ENCODE measurements around the gene ADAMTS4.

DNA sequence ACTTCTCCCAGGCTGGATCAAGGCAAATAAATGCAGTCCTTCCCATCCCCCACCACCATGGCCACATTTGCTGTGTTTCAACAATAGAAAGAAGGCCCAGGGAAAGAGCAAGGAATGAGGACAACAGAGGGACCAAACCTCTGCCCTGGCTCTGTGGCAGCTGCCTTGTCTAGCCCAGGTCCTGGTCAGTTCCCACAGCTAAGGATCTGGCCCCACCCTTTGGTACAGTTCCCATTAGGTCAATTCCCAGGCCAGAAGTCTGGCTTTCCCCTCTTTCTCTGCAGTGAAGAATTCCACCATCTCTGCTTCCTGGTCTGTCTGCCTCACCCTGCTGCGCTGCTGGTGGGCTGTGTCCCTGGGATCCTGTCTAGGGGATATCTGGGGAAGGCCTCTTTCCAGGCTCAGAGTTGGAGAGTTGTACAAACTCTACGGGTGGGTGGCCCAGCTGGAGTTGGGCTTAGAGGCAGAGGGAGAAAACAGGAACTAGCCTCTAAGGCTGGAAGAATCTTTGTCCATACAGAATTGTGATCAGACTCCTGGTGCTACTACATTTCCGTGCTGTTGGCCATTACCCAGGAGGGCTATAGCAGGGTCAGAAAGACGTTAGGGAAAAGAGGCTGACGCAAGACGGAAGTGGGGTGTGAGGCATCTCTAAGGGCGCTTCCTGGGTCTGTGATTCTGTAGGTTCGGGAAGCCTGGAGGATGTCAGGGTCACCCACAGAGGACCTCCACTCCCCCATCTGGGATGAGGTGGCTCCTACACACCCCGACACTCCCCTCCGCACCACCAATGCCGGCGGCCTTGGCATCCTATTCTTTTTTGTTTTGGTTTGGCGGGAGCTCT lies 2.4 kb upstream of the ADAMTS4 start:
- TF ChIP-seq ZSCAN18 (CRISPR knock-in tag; IDR thresholded peaks at IDR 0.05) (no peak), ZNF396 (CRISPR knock-in tag; IDR thresholded peaks at IDR 0.05; ENCODE audit: borderline replicate concordance) (no peak)
- TF ChIP-seq, protein P1, sequence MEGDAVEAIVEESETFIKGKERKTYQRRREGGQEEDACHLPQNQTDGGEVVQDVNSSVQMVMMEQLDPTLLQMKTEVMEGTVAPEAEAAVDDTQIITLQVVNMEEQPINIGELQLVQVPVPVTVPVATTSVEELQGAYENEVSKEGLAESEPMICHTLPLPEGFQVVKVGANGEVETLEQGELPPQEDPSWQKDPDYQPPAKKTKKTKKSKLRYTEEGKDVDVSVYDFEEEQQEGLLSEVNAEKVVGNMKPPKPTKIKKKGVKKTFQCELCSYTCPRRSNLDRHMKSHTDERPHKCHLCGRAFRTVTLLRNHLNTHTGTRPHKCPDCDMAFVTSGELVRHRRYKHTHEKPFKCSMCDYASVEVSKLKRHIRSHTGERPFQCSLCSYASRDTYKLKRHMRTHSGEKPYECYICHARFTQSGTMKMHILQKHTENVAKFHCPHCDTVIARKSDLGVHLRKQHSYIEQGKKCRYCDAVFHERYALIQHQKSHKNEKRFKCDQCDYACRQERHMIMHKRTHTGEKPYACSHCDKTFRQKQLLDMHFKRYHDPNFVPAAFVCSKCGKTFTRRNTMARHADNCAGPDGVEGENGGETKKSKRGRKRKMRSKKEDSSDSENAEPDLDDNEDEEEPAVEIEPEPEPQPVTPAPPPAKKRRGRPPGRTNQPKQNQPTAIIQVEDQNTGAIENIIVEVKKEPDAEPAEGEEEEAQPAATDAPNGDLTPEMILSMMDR (IDR thresholded peaks at IDR 0.05) = no peak
- TF ChIP-seq, protein P2, sequence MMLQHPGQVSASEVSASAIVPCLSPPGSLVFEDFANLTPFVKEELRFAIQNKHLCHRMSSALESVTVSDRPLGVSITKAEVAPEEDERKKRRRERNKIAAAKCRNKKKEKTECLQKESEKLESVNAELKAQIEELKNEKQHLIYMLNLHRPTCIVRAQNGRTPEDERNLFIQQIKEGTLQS (CRISPR knock-in tag; conservative IDR thresholded peaks at IDR 0.05) = no peak
- TF ChIP-seq, protein P3, sequence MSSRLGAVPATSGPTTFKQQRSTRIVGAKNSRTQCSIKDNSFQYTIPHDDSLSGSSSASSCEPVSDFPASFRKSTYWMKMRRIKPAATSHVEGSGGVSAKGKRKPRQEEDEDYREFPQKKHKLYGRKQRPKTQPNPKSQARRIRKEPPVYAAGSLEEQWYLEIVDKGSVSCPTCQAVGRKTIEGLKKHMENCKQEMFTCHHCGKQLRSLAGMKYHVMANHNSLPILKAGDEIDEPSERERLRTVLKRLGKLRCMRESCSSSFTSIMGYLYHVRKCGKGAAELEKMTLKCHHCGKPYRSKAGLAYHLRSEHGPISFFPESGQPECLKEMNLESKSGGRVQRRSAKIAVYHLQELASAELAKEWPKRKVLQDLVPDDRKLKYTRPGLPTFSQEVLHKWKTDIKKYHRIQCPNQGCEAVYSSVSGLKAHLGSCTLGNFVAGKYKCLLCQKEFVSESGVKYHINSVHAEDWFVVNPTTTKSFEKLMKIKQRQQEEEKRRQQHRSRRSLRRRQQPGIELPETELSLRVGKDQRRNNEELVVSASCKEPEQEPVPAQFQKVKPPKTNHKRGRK (CRISPR knock-in tag; IDR thresholded peaks at IDR 0.05; ENCODE audit: borderline replicate concordance) = no peak
- TF ChIP-seq, protein P4, sequence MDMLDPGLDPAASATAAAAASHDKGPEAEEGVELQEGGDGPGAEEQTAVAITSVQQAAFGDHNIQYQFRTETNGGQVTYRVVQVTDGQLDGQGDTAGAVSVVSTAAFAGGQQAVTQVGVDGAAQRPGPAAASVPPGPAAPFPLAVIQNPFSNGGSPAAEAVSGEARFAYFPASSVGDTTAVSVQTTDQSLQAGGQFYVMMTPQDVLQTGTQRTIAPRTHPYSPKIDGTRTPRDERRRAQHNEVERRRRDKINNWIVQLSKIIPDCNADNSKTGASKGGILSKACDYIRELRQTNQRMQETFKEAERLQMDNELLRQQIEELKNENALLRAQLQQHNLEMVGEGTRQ (CRISPR knock-in tag; IDR thresholded peaks at IDR 0.05) = no peak
